GM18502 (cell line): ENCODE data around the gene ST3GAL4.
"Not testable (repeated sequence)": the region's sequence is repeated elsewhere in the genome, so short reads cannot be mapped to it uniquely, and the experiment has no call there.

Experiments
- ATAC-seq: cut with Tn5 transposase; IDR thresholded peaks from one replicate; pipeline ENCODE4 v1.9.1; 2021; ENCODE audit warnings: mild to moderate bottlenecking; ENCODE audit not compliant: unreplicated experiment, poor library complexity

The ST3GAL4 gene

GRCh38 chr11:126344141-126345080 is 11.1 kb upstream of the ST3GAL4 start:
- ATAC-seq: no peak

GRCh38 chr11:126345283-126345682 is 10.2 kb upstream of the ST3GAL4 start:
- no peak for ATAC-seq

- ATAC-seq: no peak
Observed at GRCh38 chr11:126345759-126346585, 9.5 kb upstream of the ST3GAL4 start.

GRCh38 chr11:126346586-126346940 is 8.9 kb upstream of the ST3GAL4 start:
- ATAC-seq: no peak

- ATAC-seq: not testable (repeated sequence)
Observed at GRCh38 chr11:126346946-126347345, 8.5 kb upstream of the ST3GAL4 start.

GRCh38 chr11:126347751-126348668 is 7.5 kb upstream of the ST3GAL4 start:
- no peak for ATAC-seq

GRCh38 chr11:126348806-126349582 is 6.5 kb upstream of the ST3GAL4 start:
- no peak for ATAC-seq

GRCh38 chr11:126350836-126351235 is 4.7 kb upstream of the ST3GAL4 start:
- ATAC-seq: no peak

GRCh38 chr11:126352163-126352562 is 3.3 kb upstream of the ST3GAL4 start:
- no peak for ATAC-seq

GRCh38 chr11:126352934-126353801 is 2.3 kb upstream of the ST3GAL4 start:
- no peak for ATAC-seq

- peak; percentile 45 for ATAC-seq
Observed at GRCh38 chr11:126354631-126355323, 709 bp upstream of the ST3GAL4 start.

- ATAC-seq: peak; percentile 19
Observed at GRCh38 chr11:126355926-126356897, 726 bp downstream of the ST3GAL4 start.

- ATAC-seq: no peak
Observed at GRCh38 chr11:126357055-126357962, 1.8 kb downstream of the ST3GAL4 start.

GRCh38 chr11:126357969-126358762 is 2.7 kb downstream of the ST3GAL4 start:
- ATAC-seq: no peak

- no peak for ATAC-seq
Observed at GRCh38 chr11:126358763-126359160, 3.3 kb downstream of the ST3GAL4 start.
